Left ventricle myocardium inferior (tissue), 1 donor: Measurements from ENCODE around the gene PET100. TPM values are rescaled to one million over a fixed set of nuclear protein-coding genes. Genes with fewer than 3 reads are reported as not detected.

Experiments
- DNase-seq: peaks from one replicate; pipeline ENCODE4 v3.0.0-alpha.2; 2020
- H3K27ac ChIP-seq: fragments of 200-600 bp; replicated peaks from 2 replicates; pipeline ENCODE4 v1.8.0; 2021
- H3K27me3 ChIP-seq: fragments of 200-600 bp; 2 replicates; pipeline ENCODE4 v1.8.0; 2021; ENCODE audit warnings: low read depth
- H3K36me3 ChIP-seq: fragments of 200-600 bp; 2 replicates; pipeline ENCODE4 v1.8.0; 2021
- H3K4me1 ChIP-seq: fragments of 200-600 bp; 2 replicates; pipeline ENCODE4 v1.8.0; 2021
- H3K4me3 ChIP-seq: fragments of 200-600 bp; 2 replicates; pipeline ENCODE4 v1.8.0; 2021; ENCODE audit warnings: mild to moderate bottlenecking, moderate library complexity
- H3K9me3 ChIP-seq: fragments of 200-600 bp; replicated peaks from 2 replicates; pipeline ENCODE4 v1.8.0; 2021
- CTCF ChIP-seq: fragments of 200-600 bp; IDR thresholded peaks from 2 replicates; pipeline ENCODE4 v1.8.0; 2021; ENCODE audit warnings: antibody characterized with exemption, mild to moderate bottlenecking, borderline replicate concordance
- intact Hi-C: fragments of 100-400 bp; cut with micrococcal nuclease; formaldehyde crosslinking; loops from one replicate; pipeline ENCODE4 v1.11.0; 2022
- total RNA-seq: library from RNA; stranded (reverse); fragmentation: NEBNext Ultra II Directional; extraction: Animal tissue kit (Norgen Biotek cat#: 25700); gene quantifications from one replicate; pipeline ENCODE4 v1.2.1, GENCODE V29; 2021
- donor health status: DM: no; HTN: yes; CAD: no; lungs with severe emphysema.

The PET100 gene
- total RNA-seq, 1 donor from 2014 or later: 197 TPM

GRCh38 chr19:7624810-7625209 is 4.8 kb upstream of the PET100 start:
- Histone ChIP-seq H3K36me3 (peaks cover 72% of the 10 kb centered on the region), H3K9me3 (no peaks in the 10 kb centered on the region), H3K4me3 (no peak overlapping the region), H3K4me1 (peaks cover 23% of the 10 kb centered on the region), H3K27me3 (no peaks in the 10 kb centered on the region), H3K27ac (no peak overlapping the region)
- TF ChIP-seq CTCF: no peak
- intact Hi-C loops: no loop called here
- no peak for DNase-seq

- H3K36me3 ChIP-seq: peaks cover 61% of the 10 kb centered on the region
- H3K27ac ChIP-seq: no peak overlapping the region
- no peak for TF ChIP-seq CTCF
- H3K4me3 ChIP-seq: no peak overlapping the region
- intact Hi-C loops: no loop called here
- peaks cover 33% of the 10 kb centered on the region for H3K4me1 ChIP-seq
- DNase-seq: no peak
- no peaks in the 10 kb centered on the region for H3K27me3 ChIP-seq
- H3K9me3 ChIP-seq: no peaks in the 10 kb centered on the region
Observed at GRCh38 chr19:7625763-7626372, 3.7 kb upstream of the PET100 start.

DNA sequence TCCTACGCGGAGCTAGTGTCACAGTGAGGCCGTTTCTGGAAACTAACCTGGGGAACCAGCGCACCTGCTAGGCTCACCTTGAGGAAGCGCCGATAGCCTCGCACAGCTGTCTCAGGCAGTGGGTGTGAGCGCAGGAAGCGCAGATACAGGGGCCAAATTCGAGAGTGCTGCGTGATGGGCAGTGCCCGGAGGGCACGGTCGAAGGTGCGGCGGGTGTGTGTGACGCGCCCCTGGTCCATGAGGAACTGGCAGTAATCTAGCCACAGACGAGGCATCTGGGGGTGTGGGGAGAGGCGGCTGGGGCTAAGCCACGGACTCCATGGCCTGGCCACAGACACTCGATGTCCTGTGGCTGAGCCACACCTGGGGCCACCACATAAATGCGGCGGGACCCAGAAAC is 2.4 kb upstream of the PET100 start:
- no peak for TF ChIP-seq CTCF
- intact Hi-C loops: no loop called here
- no peak for DNase-seq
- Histone ChIP-seq H3K27me3 (no peaks in the 10 kb centered on the region), H3K27ac (no peak overlapping the region), H3K36me3 (peaks cover 55% of the 10 kb centered on the region), H3K4me1 (peaks cover 38% of the 10 kb centered on the region), H3K9me3 (no peaks in the 10 kb centered on the region), H3K4me3 (no peak overlapping the region)

DNA sequence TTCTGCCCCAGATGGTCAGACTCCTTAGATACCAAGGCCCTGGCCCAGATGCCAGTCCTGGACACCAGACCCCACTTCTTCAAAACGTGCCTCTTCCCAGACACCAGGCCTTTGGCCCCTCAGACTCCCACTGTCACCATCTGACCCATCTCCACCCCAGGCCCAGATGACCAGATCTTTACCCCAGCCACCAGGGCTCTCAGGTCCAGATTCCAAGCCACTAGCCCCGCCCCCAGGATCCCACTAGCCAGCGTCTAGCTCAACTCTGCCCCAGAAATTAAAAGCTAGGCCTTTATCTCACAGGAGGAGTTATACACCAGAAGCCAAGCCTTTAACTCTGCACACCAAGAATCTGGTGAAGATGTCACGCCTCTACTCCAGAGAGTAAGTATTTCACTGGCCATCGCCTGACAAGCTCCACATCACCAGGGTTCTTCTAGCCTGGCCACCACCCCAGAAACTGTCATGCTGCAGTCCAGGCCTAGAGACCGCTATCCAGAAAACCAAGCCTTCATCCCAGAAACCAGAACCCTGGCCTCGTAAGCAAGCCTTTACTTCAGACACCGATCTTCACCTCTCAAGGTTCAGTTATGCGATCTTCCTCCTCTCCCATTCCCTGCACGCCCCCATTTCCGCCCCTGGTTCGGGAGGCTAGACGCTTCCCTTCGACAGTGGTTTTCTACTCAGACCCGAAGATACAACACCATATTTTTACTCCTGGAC is 843 bp upstream of the PET100 start:
- Histone ChIP-seq H3K4me1 (peaks cover 38% of the 10 kb centered on the region), H3K4me3 (peak overlapping the region; percentile 96), H3K9me3 (no peaks in the 10 kb centered on the region), H3K27ac (peak overlapping the region; percentile 84), H3K27me3 (no peaks in the 10 kb centered on the region), H3K36me3 (peaks cover 47% of the 10 kb centered on the region)
- intact Hi-C loops: no loop called here
- no peak for TF ChIP-seq CTCF
- no peak for DNase-seq

- peaks cover 21% of the 10 kb centered on the region for H3K36me3 ChIP-seq
- H3K27ac ChIP-seq: no peak overlapping the region
- H3K4me3 ChIP-seq: no peak overlapping the region
- TF ChIP-seq CTCF: no peak
- H3K9me3 ChIP-seq: no peaks in the 10 kb centered on the region
- intact Hi-C loops: no loop called here
- peaks cover 60% of the 10 kb centered on the region for H3K4me1 ChIP-seq
- no peak for DNase-seq
- H3K27me3 ChIP-seq: peaks cover 9% of the 10 kb centered on the region
Observed at GRCh38 chr19:7631577-7631976, 2.0 kb downstream of the PET100 start.
